Ishikawa (cell line): ENCODE results near the gene EYA2.

Experiments used
- ZBTB7A ChIP-seq: IDR thresholded peaks from 2 replicates; pipeline ENCODE4 v1.6.1; 2012; ENCODE audit warnings: low read depth
- TF ChIP-seq, protein P1 (sequence below): IDR thresholded peaks from 2 replicates; pipeline ENCODE4 v1.6.1; 2012
- TF ChIP-seq, protein P2 (sequence below): IDR thresholded peaks from 2 replicates; pipeline ENCODE4 v1.6.1; 2012

DNA sequence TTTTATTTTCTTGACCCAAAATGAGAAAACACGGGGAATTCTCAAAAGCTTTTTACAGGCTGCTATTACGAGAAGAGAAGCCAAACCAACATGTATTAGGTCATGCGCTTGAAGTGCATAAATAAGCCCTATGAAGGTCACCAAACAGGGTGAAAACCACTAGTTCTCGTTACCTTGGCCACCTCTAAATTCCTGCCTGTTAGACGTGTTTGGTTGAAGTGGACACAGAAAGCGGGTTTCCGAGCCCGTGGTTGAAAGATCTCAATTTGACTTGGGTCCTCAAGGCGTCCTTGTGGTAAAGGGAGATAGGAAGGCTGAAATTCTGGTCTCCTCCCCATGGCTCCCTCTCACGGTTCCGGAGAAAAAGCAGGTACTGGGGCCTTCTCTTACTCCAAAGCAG is 6.2 kb downstream of the EYA2 start:
- TF ChIP-seq, protein P1, sequence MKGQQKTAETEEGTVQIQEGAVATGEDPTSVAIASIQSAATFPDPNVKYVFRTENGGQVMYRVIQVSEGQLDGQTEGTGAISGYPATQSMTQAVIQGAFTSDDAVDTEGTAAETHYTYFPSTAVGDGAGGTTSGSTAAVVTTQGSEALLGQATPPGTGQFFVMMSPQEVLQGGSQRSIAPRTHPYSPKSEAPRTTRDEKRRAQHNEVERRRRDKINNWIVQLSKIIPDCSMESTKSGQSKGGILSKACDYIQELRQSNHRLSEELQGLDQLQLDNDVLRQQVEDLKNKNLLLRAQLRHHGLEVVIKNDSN = no peak
- TF ChIP-seq, protein P2, sequence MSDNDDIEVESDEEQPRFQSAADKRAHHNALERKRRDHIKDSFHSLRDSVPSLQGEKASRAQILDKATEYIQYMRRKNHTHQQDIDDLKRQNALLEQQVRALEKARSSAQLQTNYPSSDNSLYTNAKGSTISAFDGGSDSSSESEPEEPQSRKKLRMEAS = no peak
- TF ChIP-seq ZBTB7A = no peak
